Measurements from ENCODE around the gene SAP30L.
A peak's percentile ranks its signal among the peaks of the same experiment; 100 is the strongest.

The SAP30L gene

DNA sequence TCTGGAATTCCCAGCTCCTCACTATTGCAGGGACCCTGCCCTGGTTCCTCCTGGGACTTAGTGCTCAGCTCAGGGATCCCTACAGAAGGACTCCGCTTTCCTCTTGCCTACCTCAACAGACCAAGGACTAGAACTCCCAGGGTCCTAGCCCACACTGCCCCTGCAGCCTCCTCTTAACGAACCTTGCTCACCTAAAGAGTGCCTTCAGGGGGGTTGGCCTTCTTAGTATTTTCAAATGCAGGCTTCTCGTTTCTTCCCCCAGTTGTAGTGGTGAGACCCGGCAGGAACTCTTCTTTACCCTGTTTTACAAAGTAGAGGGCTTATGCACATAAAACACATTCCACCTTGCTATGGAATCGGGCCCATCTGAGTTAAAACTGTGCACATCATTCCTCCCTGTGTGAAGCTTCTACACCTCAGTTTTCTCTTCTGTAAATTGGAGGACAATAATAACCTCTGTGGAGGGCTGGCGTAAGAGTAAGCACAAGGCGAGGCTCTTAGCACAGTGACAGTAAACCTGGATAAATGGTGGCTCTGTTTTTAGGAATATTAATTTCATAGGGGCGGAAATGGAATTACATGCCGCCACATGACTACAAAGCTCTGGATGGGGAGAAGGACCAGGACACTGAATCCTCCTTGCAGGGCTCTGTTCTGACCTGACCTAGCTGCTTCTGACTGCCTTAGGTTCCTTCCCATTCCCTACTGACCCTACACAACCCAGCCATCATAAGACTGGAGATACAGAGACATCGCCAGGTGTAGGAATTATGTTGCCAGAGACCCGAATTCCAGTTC, 36.0 kb downstream of the SAP30L start:
- ATAC-seq, result no peak

DNA sequence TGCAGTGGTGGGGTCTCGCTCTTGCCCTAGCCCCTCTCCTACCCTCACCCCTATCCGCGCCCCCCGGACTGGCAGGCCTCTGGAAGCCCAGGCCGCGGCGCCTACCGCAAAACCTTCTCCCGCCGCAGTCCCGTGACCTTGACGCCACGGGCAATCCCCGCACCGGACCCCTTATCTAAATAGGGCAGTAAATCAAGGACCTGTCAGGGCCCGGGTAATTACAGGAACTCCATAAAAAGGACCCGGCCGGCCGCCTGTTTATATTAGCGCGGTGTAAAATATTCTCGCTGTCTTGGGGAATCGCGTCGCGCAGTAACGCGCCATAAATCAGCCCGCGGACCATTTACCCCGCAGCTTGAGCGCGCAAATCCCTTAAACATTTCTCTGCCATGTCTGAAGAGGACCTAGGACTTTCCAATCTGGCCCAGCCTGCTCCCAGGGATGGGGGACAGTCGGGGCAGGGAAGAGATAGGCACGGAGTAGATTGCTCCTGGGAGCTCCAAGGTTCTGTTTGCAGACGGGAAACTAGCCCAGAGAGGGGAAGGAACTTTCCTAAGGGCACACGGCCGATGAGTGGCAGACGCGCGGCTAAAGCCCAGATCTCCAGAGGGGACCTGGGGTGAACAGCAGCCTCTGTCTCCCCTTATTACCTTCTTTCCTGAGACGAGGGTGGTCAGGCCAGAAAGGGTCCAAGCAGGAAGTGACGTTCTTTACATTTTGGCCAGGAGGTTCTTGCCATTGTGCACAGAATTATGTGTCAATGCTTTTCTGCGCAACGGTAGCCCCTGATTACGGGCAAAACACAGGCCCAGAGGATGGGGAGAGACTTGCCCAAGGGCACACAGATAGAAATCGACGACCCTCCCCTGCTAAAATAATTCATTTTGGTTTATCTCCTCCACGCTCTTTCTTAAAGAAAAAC, 37.0 kb downstream of the SAP30L start:
- no peak for ATAC-seq

DNA sequence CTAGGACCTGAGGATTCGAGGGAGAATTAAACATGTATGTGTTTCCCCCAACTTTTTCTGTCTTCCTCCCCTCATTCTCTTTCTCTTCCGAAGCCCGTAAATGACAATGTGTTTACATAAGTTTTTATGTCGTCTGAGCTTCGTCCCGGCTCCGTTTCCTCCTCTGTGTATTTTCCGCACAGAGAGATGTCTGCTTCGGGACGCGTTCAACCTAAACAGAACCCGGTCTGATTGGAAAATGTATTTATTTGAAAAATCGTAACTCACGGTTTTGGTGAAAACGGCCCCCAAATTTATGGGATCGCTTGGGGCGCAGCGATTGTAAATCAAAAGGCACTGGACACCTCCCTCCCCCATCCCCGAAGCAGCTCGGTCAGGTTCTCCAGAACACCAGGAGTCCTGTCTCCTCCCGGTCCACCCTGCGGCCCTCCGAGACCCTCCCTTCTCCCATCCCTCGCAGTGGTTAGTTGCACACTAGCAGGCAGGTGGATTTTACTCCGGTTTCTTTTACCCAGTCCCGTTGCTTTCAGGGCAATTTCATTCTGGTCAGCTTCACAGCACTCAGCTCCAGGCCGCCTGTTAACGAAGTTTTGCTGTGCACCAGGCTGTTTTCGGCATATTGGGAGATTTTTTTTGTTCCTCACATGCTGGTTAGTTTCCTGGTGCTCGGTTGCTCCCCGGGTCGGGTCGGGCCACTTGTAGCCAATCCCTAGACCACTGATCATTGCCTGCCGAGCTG, 38.0 kb downstream of the SAP30L start:
- ATAC-seq, result no peak

DNA sequence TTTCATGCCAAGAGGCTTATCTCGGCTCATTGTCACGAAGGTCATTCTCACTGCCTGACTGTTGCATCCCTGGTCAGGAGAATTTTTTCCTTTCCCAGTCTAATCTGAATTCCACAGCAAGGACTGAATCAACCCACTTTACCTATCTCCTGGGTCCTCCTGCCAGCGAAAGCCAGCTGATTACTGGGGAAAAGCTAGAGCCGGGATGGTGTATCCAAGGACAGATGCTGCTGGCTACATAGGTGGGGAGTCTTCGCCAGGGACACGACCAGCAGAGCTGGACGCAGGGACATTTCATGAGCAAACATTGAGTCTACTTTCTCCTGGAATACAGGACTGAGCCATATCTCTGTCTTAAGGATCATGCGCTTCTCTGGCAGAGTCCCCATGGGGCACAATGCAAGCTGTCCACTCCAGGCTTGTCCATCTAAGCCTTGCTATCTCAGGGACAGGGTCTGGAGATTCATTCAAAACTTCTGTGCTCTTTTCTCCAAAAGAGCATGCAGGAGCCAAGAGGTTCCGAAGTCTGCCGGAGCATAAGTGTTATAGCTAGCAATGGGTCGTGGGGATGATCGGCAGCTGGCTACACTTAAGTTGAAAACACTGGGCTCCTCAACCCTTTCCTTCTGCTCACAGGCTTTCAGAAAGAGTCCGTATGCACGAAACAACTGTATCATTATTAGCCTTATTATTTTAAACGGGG, 38.7 kb downstream of the SAP30L start:
- ATAC-seq, result no peak

DNA sequence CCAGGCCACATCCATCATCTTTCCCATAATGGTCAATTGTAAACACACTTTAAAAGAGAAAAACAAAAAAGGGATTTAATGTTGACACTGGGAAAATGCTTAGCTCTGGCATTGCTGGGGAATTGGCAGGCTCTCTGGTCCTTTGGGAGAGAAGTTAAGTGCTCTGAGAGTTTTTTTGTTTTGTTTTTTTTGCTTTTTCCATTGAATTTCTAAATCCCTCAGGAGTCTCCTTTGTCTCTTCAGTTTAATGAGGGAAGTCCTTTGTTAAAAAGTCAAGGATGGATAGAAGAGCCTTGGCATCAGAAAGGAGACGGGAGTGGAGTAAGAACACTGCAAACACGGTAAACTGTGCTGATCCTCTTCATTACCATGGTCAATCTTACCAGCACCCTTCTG, 39.3 kb downstream of the SAP30L start:
- no peak for ATAC-seq

DNA sequence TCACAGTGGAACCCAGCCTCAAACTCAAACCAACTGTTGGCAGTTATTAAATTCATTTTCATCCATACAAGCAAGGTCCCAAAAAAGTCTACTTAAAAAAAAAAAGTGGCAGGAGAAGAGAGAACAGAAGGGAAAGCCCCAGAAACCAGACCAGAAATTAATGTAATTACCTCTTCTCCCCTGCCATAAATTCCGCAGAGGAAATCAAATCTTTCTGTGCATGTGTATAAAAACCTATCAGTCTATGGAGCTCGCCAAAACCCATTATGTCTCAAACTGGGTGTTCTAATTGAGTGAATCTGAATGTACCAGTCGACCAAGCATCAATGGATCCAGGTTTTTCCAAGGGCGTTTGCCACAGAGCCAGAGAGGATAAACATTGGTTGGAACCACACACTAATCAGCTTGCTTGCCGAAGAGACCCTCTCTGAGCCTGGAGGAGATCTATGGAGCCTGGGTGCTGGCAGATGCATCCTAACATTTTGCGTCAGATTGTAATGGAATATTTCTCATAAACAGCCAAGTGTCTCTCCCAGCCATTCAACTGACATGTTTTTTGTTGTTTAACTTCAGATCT, 40.1 kb downstream of the SAP30L start:
- ATAC-seq, result no peak

DNA sequence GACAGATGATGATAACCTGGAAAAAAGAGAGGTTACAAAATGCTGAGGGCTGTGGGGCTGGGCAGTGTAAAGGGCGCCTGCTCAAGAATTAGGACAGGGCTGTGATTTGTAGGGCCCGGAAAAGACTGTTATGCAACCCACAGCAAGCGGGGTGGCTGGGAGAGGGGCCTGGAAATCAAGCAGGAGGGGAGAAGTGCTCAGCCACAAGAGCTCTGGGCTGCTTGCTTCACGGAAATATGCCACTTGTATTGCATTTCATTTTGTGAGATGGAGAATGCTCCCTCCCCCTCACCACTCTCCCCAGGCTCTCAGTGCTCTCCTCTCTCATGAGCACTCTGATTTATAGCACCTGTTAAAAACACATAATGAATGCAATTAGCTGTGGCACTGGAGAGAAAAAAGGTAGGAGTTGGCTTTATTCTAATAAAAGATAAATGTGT, 40.6 kb downstream of the SAP30L start:
- no peak for ATAC-seq

DNA sequence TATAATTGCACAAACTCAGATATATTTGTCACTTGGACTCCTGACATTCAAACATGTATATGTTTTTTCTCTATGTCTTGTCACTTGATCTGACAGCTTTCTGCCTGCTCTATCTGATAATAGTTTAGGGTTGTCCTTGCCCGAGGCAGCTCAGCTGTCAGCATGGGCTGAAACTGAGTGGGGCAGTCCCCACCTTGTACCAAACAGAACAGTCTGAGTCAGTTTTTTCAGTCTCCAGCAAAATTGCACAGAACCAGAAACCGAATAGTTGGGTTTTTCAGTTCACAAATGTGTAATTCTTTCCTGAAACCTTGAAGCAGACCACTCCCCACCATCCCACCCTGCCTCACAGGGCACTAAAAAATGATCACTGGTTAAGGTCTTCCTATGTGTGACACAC, 41.7 kb downstream of the SAP30L start:
- peak; percentile 98 for ATAC-seq

DNA sequence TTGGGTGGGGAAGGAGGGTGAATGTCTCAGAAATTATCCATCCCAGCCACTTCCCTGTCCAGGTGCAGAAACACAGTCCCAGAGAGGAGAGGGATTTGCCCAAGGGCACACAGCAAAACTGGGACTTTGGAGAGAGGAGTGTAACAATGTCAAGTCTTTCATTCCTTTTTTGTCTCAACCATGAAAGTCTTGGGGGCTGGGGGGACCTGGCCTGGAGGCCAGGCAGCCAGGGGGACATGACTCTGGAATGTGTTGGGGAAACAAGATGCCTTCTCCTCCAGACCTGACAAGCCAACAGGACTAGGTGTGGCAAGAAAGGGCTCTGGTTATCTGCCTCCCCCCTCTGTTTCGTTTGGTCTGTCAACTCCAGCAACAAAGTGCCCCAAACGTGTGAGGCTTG, 46.1 kb downstream of the SAP30L start:
- no peak for ATAC-seq

DNA sequence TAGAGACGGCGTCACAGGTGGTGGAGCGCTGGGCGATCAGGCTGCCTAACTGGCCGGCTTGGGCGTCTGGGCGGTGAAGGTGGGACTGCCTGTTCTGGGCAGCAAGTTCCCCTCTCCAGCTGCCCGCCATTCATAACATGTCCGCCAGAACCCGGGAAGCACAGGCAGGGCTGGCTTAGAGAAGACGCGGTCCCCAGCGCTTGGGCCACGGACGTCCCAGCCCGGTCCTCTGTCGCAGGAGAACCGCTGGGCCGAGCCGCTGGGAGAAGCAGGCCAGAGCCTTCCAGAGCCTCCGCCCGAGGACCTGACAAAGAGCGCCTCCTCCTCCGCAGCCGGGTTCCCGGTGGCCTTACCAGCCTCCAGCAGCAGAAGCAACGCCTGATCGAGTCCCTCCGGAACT, 47.5 kb downstream of the SAP30L start:
- ATAC-seq, result no peak

DNA sequence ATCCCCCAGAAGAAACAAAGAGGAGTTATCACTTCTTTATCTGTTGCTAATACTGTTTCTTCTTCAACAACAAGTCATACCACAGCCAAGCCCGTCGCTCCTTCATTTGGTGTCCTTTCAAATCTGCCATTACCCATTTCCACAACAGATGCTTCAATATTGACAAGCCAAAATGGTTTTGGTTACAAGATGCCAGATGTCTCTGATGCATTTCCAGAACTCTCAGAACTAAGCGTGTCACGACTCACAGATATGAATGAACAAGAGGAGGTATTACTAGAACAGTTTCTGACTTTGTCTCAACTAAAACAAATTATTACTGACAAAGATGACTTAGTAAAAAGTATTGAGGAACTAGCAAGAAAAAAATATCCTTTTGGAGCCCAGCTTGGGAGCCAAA, 48.2 kb downstream of the SAP30L start:
- ATAC-seq, result no peak

DNA sequence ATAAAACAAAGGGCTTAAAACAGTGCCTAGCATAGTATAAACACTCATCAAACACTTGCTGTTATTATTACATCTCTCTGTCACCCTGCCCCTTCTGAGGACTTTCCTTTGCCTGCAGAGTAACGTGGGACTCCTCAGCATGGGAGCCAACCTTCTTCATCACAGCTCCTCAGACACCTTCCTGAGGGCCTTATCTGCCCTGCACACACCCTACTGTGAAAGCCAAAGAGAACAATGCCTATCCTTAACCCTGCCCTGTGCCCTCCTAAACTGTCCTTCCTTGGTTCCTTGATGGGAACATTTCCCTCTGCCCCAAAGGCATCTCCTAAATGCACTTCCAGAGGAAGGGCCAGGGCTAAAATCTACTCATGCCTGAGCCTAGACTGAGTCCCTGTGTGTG, 52.8 kb downstream of the SAP30L start:
- no peak for ATAC-seq

DNA sequence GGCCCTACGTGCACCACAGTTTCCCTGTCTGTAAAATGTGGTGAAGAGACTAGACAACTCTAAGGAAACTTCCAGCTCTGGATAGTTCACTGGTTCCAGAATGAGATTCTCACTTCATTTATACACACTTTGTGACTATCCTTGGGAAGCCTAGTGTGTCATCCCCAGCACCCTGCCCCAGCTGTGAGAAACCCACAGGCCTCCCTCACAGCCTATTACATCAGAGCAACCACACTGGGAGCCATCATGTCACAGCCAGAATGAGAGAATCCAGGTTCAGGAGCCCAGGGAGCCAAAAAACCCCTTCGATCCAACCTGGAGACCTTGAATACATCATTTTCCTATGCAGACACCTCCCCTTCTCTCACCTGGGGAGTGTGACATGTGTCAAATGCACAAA, 53.2 kb downstream of the SAP30L start:
- no peak for ATAC-seq

DNA sequence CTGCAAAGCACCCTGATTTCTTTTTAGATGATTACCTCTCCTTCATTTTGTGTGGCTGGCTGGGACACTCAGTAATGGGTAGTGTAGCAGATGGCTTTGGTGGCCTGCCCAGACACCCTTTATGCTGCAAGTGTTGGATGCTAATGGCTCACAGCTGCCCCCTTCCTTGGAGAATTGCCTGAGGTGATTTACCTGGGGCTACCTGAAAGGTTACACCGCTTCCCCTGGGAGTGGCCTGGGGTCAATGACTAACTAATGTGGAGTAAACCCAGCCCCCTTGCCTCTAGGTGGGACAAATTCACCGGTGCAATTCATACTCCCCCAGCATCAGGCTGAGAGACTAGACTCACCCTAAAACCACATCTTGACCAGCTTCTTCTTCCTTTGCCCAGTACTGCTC, 55.8 kb downstream of the SAP30L start:
- no peak for ATAC-seq

DNA sequence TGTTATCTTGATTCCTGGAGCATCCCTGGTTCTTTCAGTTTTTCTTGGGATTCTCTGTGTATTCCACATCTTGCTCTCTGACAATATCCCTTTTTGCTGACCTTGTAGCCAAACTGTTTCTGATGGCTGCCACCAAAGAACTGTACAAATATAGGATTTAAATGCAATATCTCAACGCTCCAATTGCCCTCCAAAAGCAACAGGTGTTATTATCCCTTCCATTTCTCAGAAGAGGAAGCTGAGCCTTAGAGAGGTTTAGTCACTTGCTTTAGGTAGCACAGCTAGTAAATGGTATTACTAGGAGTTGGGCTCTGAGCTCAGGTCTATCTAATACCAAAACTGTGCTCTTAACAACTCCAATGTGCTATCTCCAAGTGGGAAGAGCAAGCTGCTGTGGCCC, 56.4 kb downstream of the SAP30L start:
- ATAC-seq, result no peak

DNA sequence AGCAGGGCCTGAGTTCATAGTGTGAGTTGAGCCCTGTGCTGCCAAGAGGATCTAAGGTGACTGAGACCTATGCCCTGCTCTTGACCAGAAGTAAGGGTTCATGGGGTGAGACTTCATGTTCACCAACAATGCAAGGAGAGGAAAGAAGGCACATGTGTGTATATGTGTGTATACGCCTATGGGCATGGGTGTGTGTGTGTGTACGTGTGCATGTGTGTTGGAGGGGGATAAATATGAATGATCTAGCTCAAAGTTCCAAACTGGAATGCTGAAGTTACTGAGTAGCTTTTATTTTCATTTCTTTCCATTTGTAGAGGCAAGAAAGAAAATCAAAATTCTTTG, 57.9 kb downstream of the SAP30L start:
- ATAC-seq, result no peak

DNA sequence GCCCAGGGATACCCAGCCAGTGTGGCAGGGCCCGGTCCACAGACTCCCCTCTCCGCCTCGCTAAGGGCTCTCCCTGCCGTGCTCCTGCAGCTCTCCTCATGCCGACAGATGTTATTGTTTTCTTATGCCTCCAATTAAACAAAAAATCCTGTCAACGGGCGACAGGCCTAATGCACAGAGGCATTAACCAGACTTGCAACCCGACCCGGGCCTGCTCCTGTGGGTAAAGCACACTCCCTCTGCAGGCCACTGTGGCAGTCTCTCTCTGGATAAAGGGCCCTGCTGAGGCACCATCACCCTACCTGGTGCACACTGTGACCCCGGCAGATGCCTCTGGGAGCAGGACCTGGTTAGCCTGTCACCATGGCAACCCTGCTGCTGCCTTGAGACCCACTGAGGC, 59.8 kb downstream of the SAP30L start:
- ATAC-seq, result no peak

DNA sequence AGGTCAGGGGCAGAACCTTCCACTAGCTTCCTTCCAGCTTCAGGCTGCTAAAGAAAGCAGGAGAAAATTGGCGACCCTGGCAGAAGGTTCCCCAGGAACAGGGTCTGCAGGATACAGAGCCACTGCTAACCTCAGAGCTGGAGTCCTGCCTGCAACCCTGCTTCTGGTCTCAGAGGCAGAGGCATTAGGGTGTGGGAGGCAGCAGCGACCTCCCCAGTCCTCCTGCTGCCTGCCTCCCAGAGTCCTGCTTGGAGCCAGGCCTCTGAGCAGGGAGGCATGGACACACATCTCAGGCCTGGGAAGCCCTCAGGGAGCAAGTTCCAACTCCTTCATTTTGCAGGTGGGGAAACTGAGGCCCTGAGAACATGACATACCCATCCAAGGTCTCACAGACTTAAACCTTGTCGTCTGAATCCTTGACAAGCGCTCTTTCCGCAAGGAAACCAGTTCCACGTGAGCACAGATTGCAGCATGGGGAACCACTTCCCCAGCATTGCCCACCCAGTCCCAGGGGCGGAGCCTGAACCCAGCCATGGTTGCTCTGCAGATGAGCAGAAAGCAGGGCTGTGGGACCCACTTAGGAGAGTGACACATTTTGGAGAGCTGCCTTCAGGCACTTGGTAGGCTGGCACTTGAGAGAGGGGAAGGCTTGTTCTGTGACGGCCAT, 60.4 kb downstream of the SAP30L start:
- no peak for ATAC-seq

DNA sequence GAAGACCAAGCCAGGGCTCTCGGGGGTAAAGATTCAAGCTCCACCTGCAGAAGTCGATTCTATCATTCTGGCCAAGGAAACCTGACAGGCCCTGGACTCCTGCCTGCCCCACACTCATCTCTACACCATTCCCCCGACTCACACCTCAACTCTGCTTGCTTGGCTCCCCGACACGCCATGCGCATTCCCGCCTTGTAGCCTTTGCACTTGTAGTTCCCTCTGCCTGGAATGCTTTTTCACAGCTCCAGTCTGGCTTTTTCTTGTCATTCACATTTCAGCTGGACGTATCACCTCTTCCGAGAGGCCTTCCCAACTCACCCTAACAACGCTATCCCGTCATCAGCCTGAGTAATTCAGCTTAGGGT, 60.9 kb downstream of the SAP30L start:
- ATAC-seq, result no peak

DNA sequence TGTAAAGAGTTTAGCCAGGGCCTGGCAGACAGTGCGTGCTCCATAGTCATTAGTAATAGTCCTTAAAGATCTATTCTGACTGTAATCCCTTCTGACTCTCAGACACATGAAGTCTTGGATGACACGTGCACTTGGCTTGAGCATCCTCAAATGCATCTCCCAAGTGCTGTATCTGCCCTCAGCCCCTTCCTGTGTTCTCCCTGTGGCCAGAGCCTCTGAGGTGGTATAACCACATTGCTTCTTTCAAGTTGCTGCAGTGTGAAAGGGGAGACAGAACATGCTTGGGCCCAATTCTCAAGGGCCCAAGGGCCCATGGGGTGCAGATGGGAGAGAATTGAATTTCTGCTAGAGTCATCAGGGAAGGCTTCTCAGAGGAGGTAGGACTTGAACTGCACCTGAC, 62.3 kb downstream of the SAP30L start:
- ATAC-seq, result no peak

DNA sequence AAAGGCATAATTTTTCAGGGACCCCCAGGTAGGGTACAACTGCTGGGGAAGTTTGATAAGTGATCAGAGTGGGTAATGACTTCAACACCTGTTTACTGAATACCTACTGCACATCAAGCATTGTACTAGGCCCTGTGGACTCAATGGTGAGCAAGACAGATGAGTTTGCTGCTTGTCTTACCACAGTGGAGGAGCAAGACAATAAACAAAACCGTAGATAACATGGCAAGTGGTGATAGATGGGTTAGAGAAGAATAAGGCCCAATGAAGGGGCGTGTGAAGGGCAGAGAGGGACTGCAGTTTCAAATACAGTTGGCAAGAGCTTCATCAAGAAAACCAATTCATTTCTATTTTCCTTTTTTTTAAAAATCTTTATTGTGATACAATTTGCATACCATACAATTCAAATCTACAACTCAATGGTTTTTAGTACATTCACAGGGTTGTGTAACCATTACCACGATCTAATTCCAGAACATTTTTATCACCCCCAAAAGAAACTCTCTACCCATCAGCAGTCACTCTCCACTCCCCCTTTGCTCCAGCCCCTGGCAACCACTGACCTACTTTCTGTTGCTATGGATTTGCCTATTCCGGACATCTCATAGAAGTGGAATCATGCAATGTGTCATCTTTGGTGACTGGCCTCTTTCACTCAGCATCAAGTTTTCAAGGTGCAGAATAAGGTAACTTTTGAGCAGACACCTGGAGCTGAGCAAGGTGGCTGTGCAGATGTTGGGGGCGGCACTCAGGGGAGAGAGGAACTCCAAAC, 64.2 kb downstream of the SAP30L start:
- no peak for ATAC-seq
